HepG2 (cell line): ENCODE data around the gene MDM4. TPM values are rescaled to one million over a fixed set of nuclear protein-coding genes. Genes with fewer than 3 reads are reported as not detected.

Experiments used
- DMAP1 ChIP-seq: IDR thresholded peaks from 2 replicates; pipeline ENCODE4 v1.6.1; 2016
- ELF1 ChIP-seq: sonication (generic); formaldehyde crosslinking; IDR thresholded peaks from 2 replicates; pipeline ENCODE4 v1.4.0; 2020; ENCODE audit warnings: missing genetic modification reagents
- ESRRA ChIP-seq: sonication (generic); formaldehyde crosslinking; IDR thresholded peaks from 2 replicates; pipeline ENCODE4 v1.5.1; 2020; ENCODE audit warnings: mild to moderate bottlenecking, low read depth, missing genetic modification reagents
- KAT7 ChIP-seq: IDR thresholded peaks from 2 replicates; pipeline ENCODE4 v1.6.1; 2018; ENCODE audit warnings: borderline replicate concordance, missing compliant biosample characterization
- PAF1 ChIP-seq: IDR thresholded peaks from 2 replicates; pipeline ENCODE4 v1.6.1; 2016; ENCODE audit warnings: missing genetic modification reagents, missing compliant biosample characterization
- POGZ ChIP-seq: sonication (generic); formaldehyde crosslinking; IDR thresholded peaks from 2 replicates; pipeline ENCODE4 v1.4.0; 2020; ENCODE audit warnings: mild to moderate bottlenecking, missing genetic modification reagents
- RBFOX2 ChIP-seq: fragments of 200-400 bp; formaldehyde crosslinking; IDR thresholded peaks from 2 replicates; pipeline ENCODE4 v1.6.1; 2017; ENCODE audit warnings: low read depth, mild to moderate bottlenecking, low read length
- REPIN1 ChIP-seq: sonication (generic); formaldehyde crosslinking; IDR thresholded peaks from 2 replicates; pipeline ENCODE4 v1.8.0; 2022; ENCODE audit warnings: missing genetic modification reagents, low read depth, mild to moderate bottlenecking, borderline replicate concordance
- RFXAP ChIP-seq: sonication (generic); formaldehyde crosslinking; IDR thresholded peaks from 2 replicates; pipeline ENCODE4 v1.4.0; 2020; ENCODE audit warnings: missing genetic modification reagents, borderline replicate concordance
- RXRB ChIP-seq: IDR thresholded peaks from 2 replicates; pipeline ENCODE4 v1.6.1; 2016; ENCODE audit warnings: borderline replicate concordance, missing genetic modification reagents, missing compliant biosample characterization
- SNAPC4 ChIP-seq: sonication (generic); formaldehyde crosslinking; IDR thresholded peaks from 2 replicates; pipeline ENCODE4 v1.4.0; 2020; ENCODE audit warnings: mild to moderate bottlenecking, missing genetic modification reagents
- TFAP4 ChIP-seq: sonication (generic); IDR thresholded peaks from 2 replicates; pipeline ENCODE4 v1.6.1; 2016; ENCODE audit warnings: low read depth, borderline replicate concordance
- TMF1 ChIP-seq: sonication (generic); formaldehyde crosslinking; IDR thresholded peaks from 2 replicates; pipeline ENCODE4 v1.8.1; 2022; ENCODE audit warnings: low read depth, missing genetic modification reagents
- WIZ ChIP-seq: sonication (generic); formaldehyde crosslinking; IDR thresholded peaks from 2 replicates; pipeline ENCODE4 v1.5.1; 2020; ENCODE audit warnings: mild to moderate bottlenecking, missing genetic modification reagents
- ZFX ChIP-seq: sonication (generic); formaldehyde crosslinking; IDR thresholded peaks from 2 replicates; pipeline ENCODE4 v1.4.0; 2020; ENCODE audit warnings: mild to moderate bottlenecking, low read depth, missing genetic modification reagents, moderate library complexity
- ZKSCAN8 ChIP-seq: IDR thresholded peaks from 2 replicates; pipeline ENCODE4 v1.6.1; 2016; ENCODE audit warnings: borderline replicate concordance, missing genetic modification reagents, missing compliant biosample characterization
- ZNF687 ChIP-seq: sonication (generic); formaldehyde crosslinking; IDR thresholded peaks from 2 replicates; pipeline ENCODE4 v1.5.1; 2020; ENCODE audit warnings: mild to moderate bottlenecking, missing genetic modification reagents, moderate library complexity
- ZNF746 ChIP-seq: sonication (generic); formaldehyde crosslinking; IDR thresholded peaks from 2 replicates; pipeline ENCODE4 v1.8.0; 2022; ENCODE audit warnings: mild to moderate bottlenecking, missing genetic modification reagents
- ZNF780A ChIP-seq: sonication (generic); formaldehyde crosslinking; IDR thresholded peaks from 2 replicates; pipeline ENCODE4 v1.8.0; 2022; ENCODE audit warnings: mild to moderate bottlenecking, missing genetic modification reagents, moderate library complexity
- polyA plus RNA-seq, 8 experiments: library from polyadenylated mRNA; depleted of rRNA in 3 of 8; stranded (reverse) in 7 of 8; unstranded in 1 of 8; fragments of >200 nt; fragmentation: Illumina TruSeq in 4 of 8; extraction: Trizol in 4 of 8; gene quantifications; 2 replicates each; pipeline versions ENCODE4 v1.2.1 to v1.2.3, GENCODE V29; 2011 to 2016; ENCODE audit warnings: low read depth in 4 of 8, missing spikeins in 1 of 8, mixed read lengths in 1 of 8; ENCODE audit not compliant: insufficient read depth in 1 of 8
- total RNA-seq, 5 experiments: library from RNA; depleted of rRNA; stranded (reverse); fragments of >200 nt; fragmentation: Illumina TruSeq; extraction: Trizol; gene quantifications; 2 replicates each; pipeline ENCODE4 v1.2.3, GENCODE V29; 2016; ENCODE audit warnings: low read depth in 1 of 5

MDM4 gene
- total and polyA plus RNA-seq, 2 of the 13 experiments (the other 11 are each of a cell fraction or from before 2014, with no cell fraction given) = 14.9 to 19.0 TPM

GRCh38 chr1:204494281-204495077, 21.7 kb upstream of the MDM4 start, which contains the start of gene PIK3C2B (continued):
- TF ChIP-seq SNAPC4 (no peak), POGZ (peak; percentile 40; the same call in 1 of the 2 replicates), TMF1 (CRISPR knock-in tag) (peak; percentile 76; the same call in 1 of the 2 replicates), DMAP1 (CRISPR knock-in tag) (peak; percentile 58; the same call in 1 of the 2 replicates), REPIN1 (CRISPR knock-in tag) (peak; percentile 81), RXRB (CRISPR knock-in tag) (peak; percentile 32; the same call in 1 of the 2 replicates), ZFX (CRISPR knock-in tag) (peak; percentile 75), RFXAP (CRISPR knock-in tag) (peak; percentile 69; the same call in 1 of the 2 replicates), KAT7 (0 out of 2 replicates have a peak, but pooled peaks have one; percentile 58), ZNF746 (CRISPR knock-in tag) (peak; percentile 72; the same call in 1 of the 2 replicates), ZNF780A (peak; percentile 86; the same call in 1 of the 2 replicates), ZNF687 (peak; percentile 92), ELF1 (0 out of 2 replicates have a peak, but pooled peaks have one; percentile 7), ZKSCAN8 (CRISPR knock-in tag) (0 out of 2 replicates have a peak, but pooled peaks have one; percentile 60), PAF1 (CRISPR knock-in tag) (no peak), RBFOX2 (peak; percentile 85), WIZ (peak; percentile 4; the same call in 1 of the 2 replicates), TFAP4 (no peak; the same call in 1 of the 2 replicates), ESRRA (peak; percentile 37; the same call in 1 of the 2 replicates)
